Panc1 (cell line): ENCODE results near the gene ELANE. TPM values are rescaled to one million over a fixed set of nuclear protein-coding genes. Genes with fewer than 3 reads are reported as not detected.
"Not testable (repeated sequence)": the region's sequence is repeated elsewhere in the genome, so short reads cannot be mapped to it uniquely, and the experiment has no call there.

Source experiments
- ATAC-seq: fragments of 200-7000 bp; cut with Tn5 transposase; 2 replicates; pipeline ENCODE4 v1.9.1; 2020; ENCODE audit warnings: mild to moderate bottlenecking, moderate library complexity
- BruUV-seq: library from RNA; stranded (reverse); fragments of 400-500 nt; replicated peaks from 2 replicates; lab custom pipeline; 2021; lab: Mats Ljungman, UMichigan
- CTCF ChIA-PET: fragments of 300-600 bp; sonication (Branson Sonifier 250); formaldehyde crosslinking; loops from one replicate; lab custom pipeline; 2022; ENCODE audit warnings: antibody characterized with exemption; lab: Charles Lee
- POLR2A ChIA-PET: fragments of 300-600 bp; sonication (Branson Sonifier 250); formaldehyde crosslinking; loops from one replicate; lab custom pipeline; 2022; ENCODE audit warnings: antibody characterized with exemption; lab: Charles Lee
- DNase-seq: peaks from one replicate; pipeline ENCODE4 v3.0.0-alpha.2; 2010; ENCODE audit warnings: low read depth, low spot score
- H3K27ac ChIP-seq: 2 replicates; pipeline ENCODE4 v1.5.1; 2011; ENCODE audit warnings: mild to moderate bottlenecking, low read length, inconsistent platforms
- H3K27me3 ChIP-seq: fragments of 200-500 bp; sonication (Bioruptor generic); 2 replicates; pipeline ENCODE4 v1.6.0; 2014; ENCODE audit warnings: low read length, inconsistent platforms; ENCODE audit not compliant: control insufficient read depth, insufficient read depth
- H3K36me3 ChIP-seq: fragments of 200-500 bp; sonication (Bioruptor generic); 2 replicates; pipeline ENCODE4 v1.5.1; 2014; ENCODE audit warnings: inconsistent platforms, mild to moderate bottlenecking, low read length, moderate library complexity; ENCODE audit not compliant: control insufficient read depth, insufficient read depth
- H3K4me1 ChIP-seq: 2 replicates; pipeline ENCODE4 v1.5.1; 2011; ENCODE audit warnings: inconsistent platforms, mild to moderate bottlenecking, low read length, moderate library complexity; ENCODE audit not compliant: control insufficient read depth, insufficient read depth
- H3K4me3 ChIP-seq, 2 experiments: 2 replicates each; pipeline ENCODE4 v1.5.1; 2011 to 2012; ENCODE audit warnings: low read depth in 2 of 2, low read length in 2 of 2, mild to moderate bottlenecking in 2 of 2, inconsistent platforms in 1 of 2, moderate library complexity in 1 of 2
- H3K9me3 ChIP-seq: fragments of 200-500 bp; sonication (Bioruptor generic); 2 replicates; pipeline ENCODE4 v1.5.1; 2014; ENCODE audit warnings: low read depth, mild to moderate bottlenecking, inconsistent platforms, low read length, moderate library complexity; ENCODE audit not compliant: control insufficient read depth, insufficient read depth
- POLR2AphosphoS5 ChIP-seq: IDR thresholded peaks from 2 replicates; pipeline ENCODE4 v1.6.1; 2012; ENCODE audit warnings: mild to moderate bottlenecking, low read depth, low read length, moderate library complexity
- SIN3A ChIP-seq: IDR thresholded peaks from 2 replicates; pipeline ENCODE4 v1.6.1; 2012; ENCODE audit warnings: low read depth, mild to moderate bottlenecking, low read length, moderate library complexity, borderline replicate concordance; ENCODE audit not compliant: insufficient read depth
- TCF7L2 ChIP-seq: IDR thresholded peaks from 2 replicates; pipeline ENCODE4 v1.6.1; 2011; ENCODE audit warnings: mild to moderate bottlenecking, low read depth, low read length, inconsistent platforms
- in situ Hi-C: cut with HindIII; loops from 2 replicates; pipeline ENCODE4 v1.10.0; 2016; ENCODE audit warnings: low sequenced_read_pairs, low pct_unique_long_range_greater_than_20kb
- intact Hi-C: fragments of 100-400 bp; cut with micrococcal nuclease; formaldehyde crosslinking; loops from one replicate; pipeline ENCODE4 v1.10.0; 2022; ENCODE audit not compliant: unreplicated experiment
- total RNA-seq: library from RNA; stranded (reverse); gene quantifications from one replicate; pipeline ENCODE4 v1.2.1, GENCODE V29; 2021; ENCODE audit not compliant: unreplicated experiment
- TF ChIP-seq, protein P1 (sequence below): fragments of 450-650 bp; IDR thresholded peaks from 2 replicates; pipeline ENCODE4 v1.5.1; 2017; ENCODE audit warnings: mild to moderate bottlenecking
- TF ChIP-seq, protein P2 (sequence below), 2 experiments: IDR thresholded peaks; 2 replicates each; pipeline ENCODE4 v1.6.1; 2011 to 2012; ENCODE audit warnings: low read depth in 2 of 2, control low read depth in 1 of 2, low read length in 1 of 2, mild to moderate bottlenecking in 1 of 2, moderate library complexity in 1 of 2; ENCODE audit not compliant: insufficient read depth in 1 of 2

Gene ELANE
- total RNA-seq, 1 experiment from 2014 or later: 0.57 TPM

DNA sequence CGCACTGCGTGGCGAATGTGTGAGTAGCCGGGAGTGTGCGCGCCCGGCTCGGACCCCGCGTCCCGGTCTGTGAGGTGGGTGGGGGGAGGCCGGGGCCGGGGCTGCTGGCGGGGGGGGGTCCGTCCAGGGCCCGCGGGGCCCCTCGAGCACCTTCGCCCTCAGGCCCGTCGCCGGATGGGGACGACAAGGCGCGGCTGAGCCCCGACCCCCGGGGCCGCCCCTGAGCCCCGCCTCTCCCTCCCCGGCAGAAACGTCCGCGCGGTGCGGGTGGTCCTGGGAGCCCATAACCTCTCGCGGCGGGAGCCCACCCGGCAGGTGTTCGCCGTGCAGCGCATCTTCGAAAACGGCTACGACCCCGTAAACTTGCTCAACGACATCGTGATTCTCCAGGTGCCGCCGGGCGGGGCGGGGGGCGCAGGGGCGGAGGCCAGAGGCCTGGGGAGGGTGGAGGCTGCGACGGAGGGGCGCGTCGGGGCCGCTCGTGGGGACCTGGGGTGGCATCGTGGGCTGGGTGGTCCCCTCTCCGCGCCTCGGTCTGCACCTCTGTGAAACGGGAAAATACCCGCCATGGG, 997 bp downstream of the ELANE start:
- TF ChIP-seq, protein P1, sequence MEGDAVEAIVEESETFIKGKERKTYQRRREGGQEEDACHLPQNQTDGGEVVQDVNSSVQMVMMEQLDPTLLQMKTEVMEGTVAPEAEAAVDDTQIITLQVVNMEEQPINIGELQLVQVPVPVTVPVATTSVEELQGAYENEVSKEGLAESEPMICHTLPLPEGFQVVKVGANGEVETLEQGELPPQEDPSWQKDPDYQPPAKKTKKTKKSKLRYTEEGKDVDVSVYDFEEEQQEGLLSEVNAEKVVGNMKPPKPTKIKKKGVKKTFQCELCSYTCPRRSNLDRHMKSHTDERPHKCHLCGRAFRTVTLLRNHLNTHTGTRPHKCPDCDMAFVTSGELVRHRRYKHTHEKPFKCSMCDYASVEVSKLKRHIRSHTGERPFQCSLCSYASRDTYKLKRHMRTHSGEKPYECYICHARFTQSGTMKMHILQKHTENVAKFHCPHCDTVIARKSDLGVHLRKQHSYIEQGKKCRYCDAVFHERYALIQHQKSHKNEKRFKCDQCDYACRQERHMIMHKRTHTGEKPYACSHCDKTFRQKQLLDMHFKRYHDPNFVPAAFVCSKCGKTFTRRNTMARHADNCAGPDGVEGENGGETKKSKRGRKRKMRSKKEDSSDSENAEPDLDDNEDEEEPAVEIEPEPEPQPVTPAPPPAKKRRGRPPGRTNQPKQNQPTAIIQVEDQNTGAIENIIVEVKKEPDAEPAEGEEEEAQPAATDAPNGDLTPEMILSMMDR: no peak
- TF ChIP-seq POLR2AphosphoS5: no peak
- H3K4me3 ChIP-seq: no peak overlapping the region
- in situ Hi-C loops (no loop called here), intact Hi-C loops (no loop called here)
- no peak for DNase-seq
- ChIA-PET CTCF (no interaction called here), POLR2A (no interaction called here)
- H3K36me3 ChIP-seq: no peaks in the 10 kb centered on the region
- no peaks in the 10 kb centered on the region for H3K9me3 ChIP-seq
- H3K27me3 ChIP-seq: no peaks in the 10 kb centered on the region
- H3K4me1 ChIP-seq: peaks cover 7% of the 10 kb centered on the region
- BruUV-seq: no TSS peak
- H3K27ac ChIP-seq: no peak overlapping the region
- ATAC-seq: no peak

DNA sequence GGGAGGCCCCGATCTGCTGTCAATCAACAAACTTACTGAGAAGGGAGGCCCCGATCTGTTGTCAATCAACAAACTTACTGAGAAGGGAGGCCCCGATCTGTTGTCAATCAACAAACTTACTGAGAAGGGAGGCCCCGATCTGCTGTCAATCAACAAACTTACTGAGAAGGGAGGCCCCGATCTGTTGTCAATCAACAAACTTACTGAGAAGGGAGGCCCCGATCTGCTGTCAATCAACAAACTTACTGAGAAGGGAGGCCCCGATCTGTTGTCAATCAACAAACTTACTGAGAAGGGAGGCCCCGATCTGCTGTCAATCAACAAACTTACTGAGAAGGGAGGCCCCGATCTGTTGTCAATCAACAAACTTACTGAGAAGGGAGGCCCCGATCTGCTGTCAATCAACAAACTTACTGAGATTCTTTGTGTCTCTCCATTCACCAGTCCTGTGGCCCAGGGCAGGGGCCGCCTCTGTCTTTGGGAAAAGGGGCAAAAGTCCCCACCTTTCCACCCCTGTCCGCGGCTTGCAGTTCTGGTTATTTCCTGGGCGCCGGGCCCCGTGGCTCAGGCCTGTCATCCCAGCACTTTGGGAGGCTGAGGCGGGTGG, 1.6 kb downstream of the ELANE start:
- intact Hi-C loops, POLR2A ChIA-PET, BruUV-seq, H3K9me3 ChIP-seq, ATAC-seq, H3K4me1 ChIP-seq, H3K27ac ChIP-seq, DNase-seq, H3K27me3 ChIP-seq, in situ Hi-C loops, H3K36me3 ChIP-seq, CTCF ChIA-PET, H3K4me3 ChIP-seq: not testable (repeated sequence)

DNA sequence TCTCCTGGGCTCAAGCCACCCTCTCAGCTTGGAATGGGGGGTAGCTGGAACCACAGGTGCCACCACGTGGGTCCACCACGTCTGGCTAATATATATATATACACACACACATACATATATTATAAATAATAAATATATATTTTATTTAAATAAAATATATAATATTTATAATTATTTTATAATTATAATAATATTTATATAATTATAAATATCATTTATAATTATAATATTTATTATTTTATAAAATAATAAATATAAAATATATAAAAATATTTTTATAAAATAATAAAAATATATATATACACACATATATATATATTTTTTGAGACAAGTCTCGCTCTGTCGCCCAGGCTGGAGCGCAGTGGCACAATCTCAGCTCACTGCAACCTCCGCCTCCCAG, 2.4 kb downstream of the ELANE start:
- Histone ChIP-seq H3K36me3 (no peaks in the 10 kb centered on the region), H3K9me3 (no peaks in the 10 kb centered on the region), H3K27ac (no peak overlapping the region), H3K4me1 (peaks cover 9% of the 10 kb centered on the region), H3K27me3 (no peaks in the 10 kb centered on the region), H3K4me3 (no peak overlapping the region)
- no peak for TF ChIP-seq SIN3A
- TF ChIP-seq TCF7L2: no peak
- TF ChIP-seq, protein P2, sequence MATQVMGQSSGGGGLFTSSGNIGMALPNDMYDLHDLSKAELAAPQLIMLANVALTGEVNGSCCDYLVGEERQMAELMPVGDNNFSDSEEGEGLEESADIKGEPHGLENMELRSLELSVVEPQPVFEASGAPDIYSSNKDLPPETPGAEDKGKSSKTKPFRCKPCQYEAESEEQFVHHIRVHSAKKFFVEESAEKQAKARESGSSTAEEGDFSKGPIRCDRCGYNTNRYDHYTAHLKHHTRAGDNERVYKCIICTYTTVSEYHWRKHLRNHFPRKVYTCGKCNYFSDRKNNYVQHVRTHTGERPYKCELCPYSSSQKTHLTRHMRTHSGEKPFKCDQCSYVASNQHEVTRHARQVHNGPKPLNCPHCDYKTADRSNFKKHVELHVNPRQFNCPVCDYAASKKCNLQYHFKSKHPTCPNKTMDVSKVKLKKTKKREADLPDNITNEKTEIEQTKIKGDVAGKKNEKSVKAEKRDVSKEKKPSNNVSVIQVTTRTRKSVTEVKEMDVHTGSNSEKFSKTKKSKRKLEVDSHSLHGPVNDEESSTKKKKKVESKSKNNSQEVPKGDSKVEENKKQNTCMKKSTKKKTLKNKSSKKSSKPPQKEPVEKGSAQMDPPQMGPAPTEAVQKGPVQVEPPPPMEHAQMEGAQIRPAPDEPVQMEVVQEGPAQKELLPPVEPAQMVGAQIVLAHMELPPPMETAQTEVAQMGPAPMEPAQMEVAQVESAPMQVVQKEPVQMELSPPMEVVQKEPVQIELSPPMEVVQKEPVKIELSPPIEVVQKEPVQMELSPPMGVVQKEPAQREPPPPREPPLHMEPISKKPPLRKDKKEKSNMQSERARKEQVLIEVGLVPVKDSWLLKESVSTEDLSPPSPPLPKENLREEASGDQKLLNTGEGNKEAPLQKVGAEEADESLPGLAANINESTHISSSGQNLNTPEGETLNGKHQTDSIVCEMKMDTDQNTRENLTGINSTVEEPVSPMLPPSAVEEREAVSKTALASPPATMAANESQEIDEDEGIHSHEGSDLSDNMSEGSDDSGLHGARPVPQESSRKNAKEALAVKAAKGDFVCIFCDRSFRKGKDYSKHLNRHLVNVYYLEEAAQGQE (IDR thresholded peaks at IDR 0.05; ENCODE audit: insufficient read depth in 1 of 2, low read depth in 2 of 2, low read length in 1 of 2): no peak
- TF ChIP-seq POLR2AphosphoS5: no peak
- TF ChIP-seq, protein P1: no peak
- BruUV-seq: no TSS peak
- intact Hi-C loops: no loop called here
- in situ Hi-C loops: no loop called here
- DNase-seq (no peak), ATAC-seq (no peak)
- ChIA-PET POLR2A (no interaction called here), CTCF (no interaction called here)
